Caco-2 (cell line): ENCODE results near the gene TTC39C. TPM values are rescaled to one million over a fixed set of nuclear protein-coding genes. Genes with fewer than 3 reads are reported as not detected.

ENCODE experiments used
- BruUV-seq: library from RNA; stranded (reverse); fragments of 400-500 nt; replicated peaks from 2 replicates; lab custom pipeline; 2021; lab: Mats Ljungman, UMichigan
- CTCF ChIA-PET: fragments of 300-600 bp; sonication (Branson Sonifier 250); formaldehyde crosslinking; loops from one replicate; lab custom pipeline; 2022; ENCODE audit warnings: antibody characterized with exemption; lab: Charles Lee
- POLR2A ChIA-PET: fragments of 300-600 bp; sonication (Branson Sonifier 250); formaldehyde crosslinking; loops from one replicate; lab custom pipeline; 2022; ENCODE audit warnings: antibody characterized with exemption; lab: Charles Lee
- DNase-seq, 2 experiments: peaks; one replicate each; pipeline versions ENCODE4 v3.0.0 to v3.0.0-alpha.2; 2020 to 2022
- H3K27me3 ChIP-seq: replicated peaks from 2 replicates; pipeline ENCODE4 v1.6.0; 2011; ENCODE audit warnings: low read length; ENCODE audit not compliant: control insufficient read depth, insufficient read depth
- H3K36me3 ChIP-seq: 2 replicates; pipeline ENCODE4 v1.5.1; 2011; ENCODE audit warnings: low read length; ENCODE audit not compliant: control insufficient read depth, insufficient read depth
- H3K4me1 ChIP-seq: fragments of 250-450 bp; sonication (Bioruptor Pico); 2 replicates; pipeline ENCODE4 v1.5.1; 2020; ENCODE audit warnings: mild to moderate bottlenecking
- H3K4me3 ChIP-seq: 2 replicates; pipeline ENCODE4 v1.5.1; 2011; ENCODE audit warnings: low read depth, mild to moderate bottlenecking, control low read depth, low read length
- H3K9me3 ChIP-seq: fragments of 250-450 bp; sonication (Bioruptor Pico); 2 replicates; pipeline ENCODE4 v1.5.1; 2020; ENCODE audit warnings: mild to moderate bottlenecking, moderate library complexity
- H3K27ac Mint-ChIP-seq: one replicate; pipeline ENCODE4 v1.8.0; 2022; ENCODE audit warnings: mixed read lengths; ENCODE audit not compliant: unreplicated experiment
- H3K27me3 Mint-ChIP-seq: one replicate; pipeline ENCODE4 v1.8.0; 2022; ENCODE audit warnings: mixed read lengths; ENCODE audit not compliant: insufficient read depth, unreplicated experiment
- H3K36me3 Mint-ChIP-seq: one replicate; pipeline ENCODE4 v1.8.0; 2022; ENCODE audit warnings: mild to moderate bottlenecking, mixed read lengths; ENCODE audit not compliant: insufficient read depth, unreplicated experiment
- H3K4me1 Mint-ChIP-seq: one replicate; pipeline ENCODE4 v1.8.0; 2022; ENCODE audit warnings: low read depth, mixed read lengths; ENCODE audit not compliant: unreplicated experiment
- H3K4me3 Mint-ChIP-seq: one replicate; pipeline ENCODE4 v1.8.0; 2022; ENCODE audit warnings: mild to moderate bottlenecking, moderate library complexity, mixed read lengths; ENCODE audit not compliant: unreplicated experiment
- H3K9me3 Mint-ChIP-seq: one replicate; pipeline ENCODE4 v1.8.0; 2022; ENCODE audit warnings: mixed read lengths; ENCODE audit not compliant: unreplicated experiment
- intact Hi-C: fragments of 100-400 bp; cut with micrococcal nuclease; formaldehyde crosslinking; loops from one replicate; pipeline ENCODE4 v1.10.0; 2022; ENCODE audit not compliant: unreplicated experiment
- total RNA-seq: library from RNA; stranded (reverse); gene quantifications from 2 replicates; pipeline ENCODE4 v1.2.3, GENCODE V29; 2022
- TF ChIP-seq, protein P1 (sequence below), 2 experiments: fragments of 200-600 bp in 1 of 2; IDR thresholded peaks; 1 replicate in 1 of 2; 2 replicates in 1 of 2; pipeline versions ENCODE4 v1.5.1 to v1.8.0; 2011 to 2022; ENCODE audit warnings: antibody characterized with exemption in 1 of 2, control low read depth in 1 of 2, inconsistent platforms in 1 of 2, low read depth in 1 of 2, low read length in 1 of 2, mild to moderate bottlenecking in 1 of 2, moderate library complexity in 1 of 2; ENCODE audit not compliant: insufficient read depth in 1 of 2, severe bottlenecking in 1 of 2, unreplicated experiment in 1 of 2

The TTC39C gene
- total RNA-seq, 1 experiment from 2014 or later, result 9.3 TPM

DNA sequence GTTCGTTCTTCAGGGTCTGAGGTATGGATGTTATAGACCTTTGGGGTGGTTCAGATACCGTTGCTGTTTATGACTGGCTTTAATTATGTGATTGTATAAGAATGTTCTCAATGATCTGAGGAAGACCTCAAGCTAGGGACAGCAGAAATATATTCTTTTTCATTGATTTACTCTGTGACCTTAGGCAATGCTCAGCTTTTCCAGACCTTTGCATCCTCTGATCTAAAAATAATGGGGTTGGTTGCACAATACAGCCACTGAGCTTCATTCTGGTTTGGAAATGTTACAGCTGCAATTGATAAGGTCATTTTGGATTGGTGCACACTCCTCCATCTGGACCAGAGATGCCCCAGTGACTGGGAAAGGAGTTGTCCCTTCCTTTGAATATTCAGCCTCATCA is 107.1 kb downstream of the TTC39C start:
- intact Hi-C loops, result no loop called here
- no peak overlapping the region for H3K4me3 Mint-ChIP-seq
- DNase-seq, result no peak
- H3K27me3 Mint-ChIP-seq, result no peaks in the 10 kb centered on the region
- no peaks in the 10 kb centered on the region for H3K27me3 ChIP-seq
- ChIA-PET POLR2A (no interaction called here), CTCF (no interaction called here)
- BruUV-seq, result no TSS peak
- no peaks in the 10 kb centered on the region for H3K9me3 Mint-ChIP-seq
- H3K36me3 Mint-ChIP-seq, result no peaks in the 10 kb centered on the region
- H3K27ac Mint-ChIP-seq, result no peak overlapping the region
- TF ChIP-seq, protein P1, sequence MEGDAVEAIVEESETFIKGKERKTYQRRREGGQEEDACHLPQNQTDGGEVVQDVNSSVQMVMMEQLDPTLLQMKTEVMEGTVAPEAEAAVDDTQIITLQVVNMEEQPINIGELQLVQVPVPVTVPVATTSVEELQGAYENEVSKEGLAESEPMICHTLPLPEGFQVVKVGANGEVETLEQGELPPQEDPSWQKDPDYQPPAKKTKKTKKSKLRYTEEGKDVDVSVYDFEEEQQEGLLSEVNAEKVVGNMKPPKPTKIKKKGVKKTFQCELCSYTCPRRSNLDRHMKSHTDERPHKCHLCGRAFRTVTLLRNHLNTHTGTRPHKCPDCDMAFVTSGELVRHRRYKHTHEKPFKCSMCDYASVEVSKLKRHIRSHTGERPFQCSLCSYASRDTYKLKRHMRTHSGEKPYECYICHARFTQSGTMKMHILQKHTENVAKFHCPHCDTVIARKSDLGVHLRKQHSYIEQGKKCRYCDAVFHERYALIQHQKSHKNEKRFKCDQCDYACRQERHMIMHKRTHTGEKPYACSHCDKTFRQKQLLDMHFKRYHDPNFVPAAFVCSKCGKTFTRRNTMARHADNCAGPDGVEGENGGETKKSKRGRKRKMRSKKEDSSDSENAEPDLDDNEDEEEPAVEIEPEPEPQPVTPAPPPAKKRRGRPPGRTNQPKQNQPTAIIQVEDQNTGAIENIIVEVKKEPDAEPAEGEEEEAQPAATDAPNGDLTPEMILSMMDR (IDR thresholded peaks at IDR 0.05; ENCODE audit: insufficient read depth in 1 of 2, low read depth in 1 of 2, low read length in 1 of 2, severe bottlenecking in 1 of 2, unreplicated experiment in 1 of 2), result no peak
- no peaks in the 10 kb centered on the region for H3K4me1 Mint-ChIP-seq
- H3K9me3 ChIP-seq, result no peaks in the 10 kb centered on the region
- H3K36me3 ChIP-seq, result no peaks in the 10 kb centered on the region
- no peak overlapping the region for H3K4me3 ChIP-seq
- H3K4me1 ChIP-seq, result no peaks in the 10 kb centered on the region

DNA sequence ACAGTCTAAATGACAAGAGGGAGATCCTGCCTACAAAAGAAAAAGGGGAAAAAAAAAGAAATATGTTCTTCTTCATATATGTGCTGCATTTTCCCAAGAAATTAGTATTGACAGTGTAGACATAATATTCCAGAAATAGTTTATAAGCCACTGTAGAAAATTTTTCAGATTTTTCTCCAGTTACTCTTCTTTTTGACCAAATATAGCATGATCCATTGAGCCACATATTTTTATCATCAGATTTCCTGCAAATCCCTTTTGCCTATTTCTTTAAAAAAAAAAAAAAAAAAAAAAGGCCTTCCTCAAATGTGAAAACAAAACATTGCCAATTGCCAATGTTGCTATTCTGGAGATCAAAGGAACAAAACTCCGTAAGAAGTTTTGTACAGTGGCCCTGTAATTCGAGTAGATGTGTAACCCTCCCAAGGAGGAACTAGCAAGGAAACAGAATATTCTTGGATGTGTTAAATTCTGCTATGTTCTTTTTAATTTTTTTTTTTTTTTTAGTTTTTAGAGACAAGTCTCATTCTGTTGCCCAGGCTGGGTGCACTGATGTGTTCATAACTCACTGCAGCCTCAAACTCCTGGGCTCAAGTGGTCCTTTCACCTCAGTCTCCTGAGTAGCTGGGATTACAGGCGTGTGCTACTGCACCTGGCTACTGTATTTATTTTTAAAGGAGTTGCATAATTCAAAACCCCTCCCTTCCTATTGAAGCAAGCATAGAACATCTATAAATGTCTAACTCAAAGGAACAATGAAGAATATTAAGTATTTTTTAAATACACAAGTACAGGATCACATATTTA is 111.8 kb downstream of the TTC39C start:
- BruUV-seq, result no TSS peak
- H3K27me3 Mint-ChIP-seq, result no peaks in the 10 kb centered on the region
- POLR2A ChIA-PET, result no interaction called here

DNA sequence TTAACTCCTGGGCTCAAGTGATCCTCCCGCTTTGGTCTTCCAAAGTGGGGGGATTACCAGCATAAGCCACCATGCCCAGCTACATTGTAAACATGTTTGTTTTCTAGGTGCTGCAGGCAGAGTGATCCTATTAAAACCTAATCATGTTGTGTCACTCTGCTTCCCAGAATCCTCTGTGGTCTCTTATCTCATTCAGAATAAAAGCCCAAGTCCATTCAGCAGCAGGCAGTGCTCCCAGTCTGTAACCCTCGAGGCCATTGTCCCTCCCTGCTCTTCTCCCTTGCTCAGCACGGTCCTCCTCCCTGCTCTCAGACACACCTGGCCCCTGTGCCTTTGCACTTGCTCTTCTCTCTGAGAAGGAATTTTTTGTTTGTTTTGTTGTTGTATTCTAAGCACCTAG is 113.2 kb downstream of the TTC39C start:
- Histone ChIP-seq H3K4me3 (no peak overlapping the region), H3K9me3 (no peaks in the 10 kb centered on the region), H3K27me3 (no peaks in the 10 kb centered on the region), H3K36me3 (no peaks in the 10 kb centered on the region), H3K4me1 (no peaks in the 10 kb centered on the region)
- no peaks in the 10 kb centered on the region for H3K9me3 Mint-ChIP-seq
- BruUV-seq, result no TSS peak
- no peak for DNase-seq
- TF ChIP-seq, protein P1 (IDR thresholded peaks at IDR 0.05; ENCODE audit: insufficient read depth in 1 of 2, low read depth in 1 of 2, low read length in 1 of 2, severe bottlenecking in 1 of 2, unreplicated experiment in 1 of 2), result no peak
- H3K36me3 Mint-ChIP-seq, result no peaks in the 10 kb centered on the region
- H3K4me1 Mint-ChIP-seq, result peaks cover 5% of the 10 kb centered on the region
- no peak overlapping the region for H3K27ac Mint-ChIP-seq
- ChIA-PET POLR2A (no interaction called here), CTCF (no interaction called here)
- H3K4me3 Mint-ChIP-seq, result no peak overlapping the region
- no peaks in the 10 kb centered on the region for H3K27me3 Mint-ChIP-seq
- intact Hi-C loops, result no loop called here

More for the DNA sequence above, 111.8 kb downstream of the TTC39C start:
- H3K9me3 Mint-ChIP-seq, result no peaks in the 10 kb centered on the region
- Histone ChIP-seq H3K36me3 (no peaks in the 10 kb centered on the region), H3K27me3 (no peaks in the 10 kb centered on the region), H3K4me1 (no peaks in the 10 kb centered on the region), H3K9me3 (no peaks in the 10 kb centered on the region), H3K4me3 (no peak overlapping the region)
- no peak overlapping the region for H3K4me3 Mint-ChIP-seq
- intact Hi-C loops, result no loop called here
- no peak overlapping the region for H3K27ac Mint-ChIP-seq
- CTCF ChIA-PET, result no interaction called here
- peaks cover 5% of the 10 kb centered on the region for H3K4me1 Mint-ChIP-seq
- DNase-seq, result no peak
- TF ChIP-seq, protein P1 (IDR thresholded peaks at IDR 0.05; ENCODE audit: insufficient read depth in 1 of 2, low read depth in 1 of 2, low read length in 1 of 2, severe bottlenecking in 1 of 2, unreplicated experiment in 1 of 2), result no peak
- no peaks in the 10 kb centered on the region for H3K36me3 Mint-ChIP-seq
